ENCODE results near the gene SULT1C3. TPM values are rescaled to one million over a fixed set of nuclear protein-coding genes. Genes with fewer than 3 reads are reported as not detected.

The SULT1C3 gene
- not detected for total RNA-seq
- polyA plus RNA-seq, result not detected

GRCh38 chr2:108239786-108240185 lies at the start of gene SULT1C3:
SULT1C3 (plus strand) TSS chr2:108239968; CDS start chr2:108247195, 7,227 bp downstream.
- H3K27me3 ChIP-seq (ENCODE audit: control insufficient read depth, insufficient read depth, low read length), result no peaks in the 10 kb centered on the region
- H3K4me1 ChIP-seq (ENCODE audit: control insufficient read depth, insufficient read depth, low read length, poor library complexity, severe bottlenecking), result no peaks in the 10 kb centered on the region
- H3K36me3 Mint-ChIP-seq, result no peaks in the 10 kb centered on the region
- H3K4me3 Mint-ChIP-seq, result no peak within 1 kb of the TSS
- peaks cover 6% of the 10 kb centered on the region for H3K27me3 Mint-ChIP-seq
- no peaks in the 10 kb centered on the region for H3K36me3 ChIP-seq (ENCODE audit: control insufficient read depth, insufficient read depth, low read length)
- DNase-seq (no peak), ATAC-seq (ENCODE audit: low read depth in 2 of 2) (no peak)
- no peak within 1 kb of the TSS for H3K4me3 ChIP-seq (ENCODE audit: low read depth, low read length)
- no peak within 1 kb of the TSS for H3K27ac Mint-ChIP-seq
- H3K4me1 Mint-ChIP-seq, result no peaks in the 10 kb centered on the region
- no peak within 1 kb of the TSS for H3K27ac ChIP-seq (ENCODE audit: insufficient read depth, low read length, poor library complexity, severe bottlenecking)
- peaks cover 5 to 8% of the 10 kb centered on the region in 2 experiments for H3K9me3 ChIP-seq (ENCODE audit: control insufficient read depth in 2 of 2, low read length in 2 of 2)
- H3K9me3 Mint-ChIP-seq, result peaks cover 0 to 11% (median 3%) of the 10 kb centered on the region in 7 donors

- Mint-ChIP-seq H3K4me1 (no peaks in the 10 kb centered on the region), H3K36me3 (no peaks in the 10 kb centered on the region), H3K4me3 (no peak overlapping the region), H3K9me3 (peaks cover 0 to 6% (median 0%) of the 10 kb centered on the region in 7 donors), H3K27me3 (peaks cover 13% of the 10 kb centered on the region), H3K27ac (no peak overlapping the region)
- peaks cover 2% of the 10 kb centered on the region for H3K27me3 ChIP-seq (ENCODE audit: control insufficient read depth, insufficient read depth, low read length)
- no peak overlapping the region for H3K27ac ChIP-seq (ENCODE audit: insufficient read depth, low read length, poor library complexity, severe bottlenecking)
- H3K9me3 ChIP-seq (ENCODE audit: control insufficient read depth in 2 of 2, low read length in 2 of 2), result no peaks in the 10 kb centered on the region
- H3K4me3 ChIP-seq (ENCODE audit: low read depth, low read length), result no peak overlapping the region
- DNase-seq (no peak), ATAC-seq (ENCODE audit: low read depth in 2 of 2) (no peak)
- H3K4me1 ChIP-seq (ENCODE audit: control insufficient read depth, insufficient read depth, low read length, poor library complexity, severe bottlenecking), result no peaks in the 10 kb centered on the region
- H3K36me3 ChIP-seq (ENCODE audit: control insufficient read depth, insufficient read depth, low read length), result no peaks in the 10 kb centered on the region
Measured at GRCh38 chr2:108193251-108193650, 46.5 kb upstream of the SULT1C3 start.

DNA sequence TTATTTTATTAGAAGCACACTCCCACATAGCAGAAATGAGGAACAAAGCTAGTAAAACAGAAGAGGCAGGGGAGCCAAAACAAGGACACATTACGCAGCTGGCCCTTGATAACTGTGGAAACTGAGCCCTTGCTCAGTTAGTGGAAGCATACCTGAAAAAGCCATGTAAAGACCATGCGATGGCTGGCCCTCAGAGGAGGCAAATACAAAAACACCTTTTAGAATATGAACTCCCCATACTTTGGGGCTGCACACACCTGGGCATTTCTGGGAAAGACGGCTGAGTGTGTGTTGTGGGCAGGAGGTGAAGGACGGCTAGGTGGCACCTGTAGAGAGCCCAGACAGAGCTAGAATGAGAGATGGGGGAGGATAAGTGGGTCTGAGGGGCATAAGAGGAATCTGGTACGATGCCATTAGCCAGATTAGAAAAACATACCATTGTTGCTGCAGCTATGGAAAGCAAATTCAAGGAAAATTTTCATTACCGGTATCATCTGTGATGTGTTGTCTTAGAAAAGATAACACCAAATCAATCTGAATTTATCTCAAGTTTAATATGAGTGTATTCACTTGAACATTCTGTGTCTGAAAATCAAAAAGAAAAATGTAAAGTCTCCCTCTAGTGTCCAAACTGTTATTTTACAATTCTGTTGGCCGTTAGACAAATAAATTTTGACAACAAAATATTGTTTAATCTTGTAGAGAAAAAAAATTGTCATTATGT lies 45.2 kb upstream of the SULT1C3 start:
- Histone ChIP-seq H3K27me3 (ENCODE audit: control insufficient read depth, insufficient read depth, low read length) (peaks cover 2% of the 10 kb centered on the region), H3K4me1 (ENCODE audit: control insufficient read depth, insufficient read depth, low read length, poor library complexity, severe bottlenecking) (no peaks in the 10 kb centered on the region), H3K9me3 (ENCODE audit: control insufficient read depth in 2 of 2, low read length in 2 of 2) (no peaks in the 10 kb centered on the region), H3K27ac (ENCODE audit: insufficient read depth, low read length, poor library complexity, severe bottlenecking) (no peak overlapping the region), H3K4me3 (ENCODE audit: low read depth, low read length) (no peak overlapping the region), H3K36me3 (ENCODE audit: control insufficient read depth, insufficient read depth, low read length) (no peaks in the 10 kb centered on the region)
- no peaks in the 10 kb centered on the region for H3K36me3 Mint-ChIP-seq
- peaks cover 13% of the 10 kb centered on the region for H3K27me3 Mint-ChIP-seq
- no peak for ATAC-seq (ENCODE audit: low read depth in 2 of 2)
- H3K27ac Mint-ChIP-seq, result no peak overlapping the region
- no peak overlapping the region for H3K4me3 Mint-ChIP-seq
- no peaks in the 10 kb centered on the region for H3K4me1 Mint-ChIP-seq
- peaks cover 0 to 6% (median 0%) of the 10 kb centered on the region in 7 donors for H3K9me3 Mint-ChIP-seq
- DNase-seq, result no peak

GRCh38 chr2:108195133-108195439 lies 44.7 kb upstream of the SULT1C3 start:
- peaks cover 0 to 6% (median 0%) of the 10 kb centered on the region in 7 donors for H3K9me3 Mint-ChIP-seq
- H3K27me3 Mint-ChIP-seq, result peaks cover 13% of the 10 kb centered on the region
- DNase-seq (no peak), ATAC-seq (ENCODE audit: low read depth in 2 of 2) (no peak)
- Histone ChIP-seq H3K9me3 (ENCODE audit: control insufficient read depth in 2 of 2, low read length in 2 of 2) (no peaks in the 10 kb centered on the region), H3K4me1 (ENCODE audit: control insufficient read depth, insufficient read depth, low read length, poor library complexity, severe bottlenecking) (no peaks in the 10 kb centered on the region), H3K4me3 (ENCODE audit: low read depth, low read length) (no peak overlapping the region), H3K27me3 (ENCODE audit: control insufficient read depth, insufficient read depth, low read length) (peaks cover 2% of the 10 kb centered on the region), H3K36me3 (ENCODE audit: control insufficient read depth, insufficient read depth, low read length) (no peaks in the 10 kb centered on the region), H3K27ac (ENCODE audit: insufficient read depth, low read length, poor library complexity, severe bottlenecking) (no peak overlapping the region)
- H3K4me3 Mint-ChIP-seq, result no peak overlapping the region
- H3K27ac Mint-ChIP-seq, result no peak overlapping the region
- no peaks in the 10 kb centered on the region for H3K36me3 Mint-ChIP-seq
- no peaks in the 10 kb centered on the region for H3K4me1 Mint-ChIP-seq

DNA sequence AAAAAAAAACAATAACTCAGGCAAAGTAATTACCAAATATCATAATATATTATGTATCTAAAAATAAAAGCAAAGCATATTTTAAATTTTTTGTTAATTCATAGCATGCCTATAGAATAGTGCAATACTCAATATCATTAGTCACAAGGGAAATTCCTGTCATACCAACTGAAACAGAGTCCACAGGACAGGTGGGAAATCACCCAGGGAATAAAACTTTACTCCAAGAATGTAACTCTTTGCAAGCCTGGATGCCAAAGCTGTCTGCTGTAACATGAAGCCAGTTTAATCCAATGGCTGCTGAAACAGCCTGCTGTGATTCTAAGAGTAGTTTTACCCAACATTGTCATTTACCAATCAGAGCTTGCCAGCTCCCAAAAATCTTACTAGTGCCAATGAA lies 40.0 kb upstream of the SULT1C3 start:
- no peaks in the 10 kb centered on the region for H3K27me3 ChIP-seq (ENCODE audit: control insufficient read depth, insufficient read depth, low read length)
- no peak overlapping the region for H3K4me3 Mint-ChIP-seq
- H3K36me3 ChIP-seq (ENCODE audit: control insufficient read depth, insufficient read depth, low read length), result no peaks in the 10 kb centered on the region
- H3K9me3 Mint-ChIP-seq, result peaks cover 2 to 14% (median 8%) of the 10 kb centered on the region in 7 donors
- no peak overlapping the region for H3K27ac ChIP-seq (ENCODE audit: insufficient read depth, low read length, poor library complexity, severe bottlenecking)
- no peaks in the 10 kb centered on the region for H3K9me3 ChIP-seq (ENCODE audit: control insufficient read depth in 2 of 2, low read length in 2 of 2)
- H3K4me1 ChIP-seq (ENCODE audit: control insufficient read depth, insufficient read depth, low read length, poor library complexity, severe bottlenecking), result no peaks in the 10 kb centered on the region
- DNase-seq (no peak), ATAC-seq (ENCODE audit: low read depth in 2 of 2) (no peak)
- no peaks in the 10 kb centered on the region for H3K4me1 Mint-ChIP-seq
- no peaks in the 10 kb centered on the region for H3K36me3 Mint-ChIP-seq
- H3K27ac Mint-ChIP-seq, result no peak overlapping the region
- H3K27me3 Mint-ChIP-seq, result peaks cover under 1% of the 10 kb centered on the region
- H3K4me3 ChIP-seq (ENCODE audit: low read depth, low read length), result no peak overlapping the region

DNA sequence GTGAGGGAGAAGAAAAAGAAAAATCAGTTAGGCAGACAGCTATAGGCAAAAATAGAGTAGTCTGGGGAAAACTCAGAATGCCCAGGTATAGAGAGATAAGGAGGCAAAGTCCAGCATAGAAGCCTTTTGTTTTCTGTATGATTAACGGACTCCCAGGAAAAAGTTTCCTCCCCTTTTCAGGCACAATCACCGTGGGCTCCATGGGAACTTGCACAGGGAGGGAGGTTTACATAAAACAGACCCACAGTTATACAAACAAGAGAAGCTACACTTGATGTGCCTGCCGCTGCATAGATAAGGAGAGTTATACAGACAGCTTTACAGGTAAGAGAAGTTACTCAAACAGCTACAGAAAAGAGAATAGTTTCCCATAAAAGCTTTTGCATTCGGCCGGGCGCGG lies 39.2 kb upstream of the SULT1C3 start:
- no peaks in the 10 kb centered on the region for H3K36me3 ChIP-seq (ENCODE audit: control insufficient read depth, insufficient read depth, low read length)
- H3K4me1 ChIP-seq (ENCODE audit: control insufficient read depth, insufficient read depth, low read length, poor library complexity, severe bottlenecking), result no peaks in the 10 kb centered on the region
- Mint-ChIP-seq H3K4me1 (no peaks in the 10 kb centered on the region), H3K4me3 (no peak overlapping the region), H3K9me3 (peaks cover 2 to 16% (median 8%) of the 10 kb centered on the region in 7 donors), H3K36me3 (no peaks in the 10 kb centered on the region), H3K27me3 (no peaks in the 10 kb centered on the region), H3K27ac (no peak overlapping the region)
- H3K4me3 ChIP-seq (ENCODE audit: low read depth, low read length), result no peak overlapping the region
- DNase-seq (no peak), ATAC-seq (ENCODE audit: low read depth in 2 of 2) (no peak)
- H3K9me3 ChIP-seq (ENCODE audit: control insufficient read depth in 2 of 2, low read length in 2 of 2), result no peaks in the 10 kb centered on the region
- no peak overlapping the region for H3K27ac ChIP-seq (ENCODE audit: insufficient read depth, low read length, poor library complexity, severe bottlenecking)
- H3K27me3 ChIP-seq (ENCODE audit: control insufficient read depth, insufficient read depth, low read length), result no peaks in the 10 kb centered on the region

GRCh38 chr2:108212671-108213070 lies 27.1 kb upstream of the SULT1C3 start:
- Mint-ChIP-seq H3K4me1 (no peaks in the 10 kb centered on the region), H3K4me3 (no peak overlapping the region), H3K27ac (no peak overlapping the region), H3K36me3 (no peaks in the 10 kb centered on the region), H3K9me3 (peaks cover 0 to 14% (median 4%) of the 10 kb centered on the region in 7 donors), H3K27me3 (no peaks in the 10 kb centered on the region)
- H3K36me3 ChIP-seq (ENCODE audit: control insufficient read depth, insufficient read depth, low read length), result no peaks in the 10 kb centered on the region
- H3K27me3 ChIP-seq (ENCODE audit: control insufficient read depth, insufficient read depth, low read length), result peaks cover 4% of the 10 kb centered on the region
- no peak for DNase-seq
- H3K4me3 ChIP-seq (ENCODE audit: low read depth, low read length), result no peak overlapping the region
- no peaks in the 10 kb centered on the region for H3K4me1 ChIP-seq (ENCODE audit: control insufficient read depth, insufficient read depth, low read length, poor library complexity, severe bottlenecking)
- H3K9me3 ChIP-seq (ENCODE audit: control insufficient read depth in 2 of 2, low read length in 2 of 2), result peaks cover 0 to 2% of the 10 kb centered on the region in 2 experiments
- ATAC-seq (ENCODE audit: low read depth in 2 of 2), result no peak
- H3K27ac ChIP-seq (ENCODE audit: insufficient read depth, low read length, poor library complexity, severe bottlenecking), result no peak overlapping the region

DNA sequence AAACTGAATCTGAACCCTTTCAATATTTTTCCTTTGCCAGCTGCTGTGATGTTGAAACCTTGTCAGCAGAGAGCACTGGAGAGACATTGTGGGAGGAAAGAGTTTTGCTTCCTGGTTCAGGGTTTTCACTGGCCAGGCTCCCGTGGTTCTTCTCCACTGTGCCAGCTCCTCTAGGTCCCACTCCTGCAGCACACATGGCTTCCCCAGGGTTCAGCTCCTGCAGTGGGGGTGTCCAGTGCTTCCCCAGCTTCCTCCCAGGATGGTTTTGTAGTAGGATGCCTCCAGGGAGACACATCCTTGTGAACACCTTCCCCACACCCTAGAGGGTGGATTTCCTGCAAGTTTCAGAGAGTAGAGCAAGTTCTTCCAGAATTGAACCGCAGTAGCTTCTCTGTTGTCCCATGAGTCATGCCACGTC lies 24.0 kb upstream of the SULT1C3 start:
- Histone ChIP-seq H3K9me3 (ENCODE audit: control insufficient read depth in 2 of 2, low read length in 2 of 2) (no peaks in the 10 kb centered on the region), H3K4me3 (ENCODE audit: low read depth, low read length) (no peak overlapping the region), H3K4me1 (ENCODE audit: control insufficient read depth, insufficient read depth, low read length, poor library complexity, severe bottlenecking) (no peaks in the 10 kb centered on the region), H3K36me3 (ENCODE audit: control insufficient read depth, insufficient read depth, low read length) (no peaks in the 10 kb centered on the region), H3K27ac (ENCODE audit: insufficient read depth, low read length, poor library complexity, severe bottlenecking) (no peak overlapping the region), H3K27me3 (ENCODE audit: control insufficient read depth, insufficient read depth, low read length) (peaks cover 6% of the 10 kb centered on the region)
- Mint-ChIP-seq H3K4me1 (no peaks in the 10 kb centered on the region), H3K27ac (no peak overlapping the region), H3K27me3 (no peaks in the 10 kb centered on the region), H3K36me3 (no peaks in the 10 kb centered on the region), H3K4me3 (no peak overlapping the region), H3K9me3 (peaks cover 0 to 3% (median 0%) of the 10 kb centered on the region in 7 donors)
- no peak for DNase-seq
- ATAC-seq (ENCODE audit: low read depth in 2 of 2), result no peak
